ENCODE measurements around the gene ZNF391.

- no peak for TF ChIP-seq REST (IDR thresholded peaks at IDR 0.05; ENCODE audit: low read depth)
- TF ChIP-seq TAF1 (IDR thresholded peaks at IDR 0.05; ENCODE audit: low read depth): peak; percentile 57
- no peak for TF ChIP-seq RAD21 (IDR thresholded peaks at IDR 0.05; ENCODE audit: low read depth)
- TF ChIP-seq FOXM1 (IDR thresholded peaks at IDR 0.05; ENCODE audit: borderline replicate concordance, low read depth): no peak
Observed at GRCh38 chr6:27374824-27375612, 13.5 kb upstream of the ZNF391 start.
